GM18873 (cell line): ENCODE data around the gene CEP131.

Experiments used
- ATAC-seq: cut with Tn5 transposase; IDR thresholded peaks from one replicate; pipeline ENCODE4 v1.9.1; 2021; ENCODE audit warnings: mild to moderate bottlenecking, moderate library complexity, moderate number of reproducible peaks; ENCODE audit not compliant: unreplicated experiment, low FRiP score

CEP131 gene

GRCh38 chr17:81252326-81252986, 29.7 kb upstream of the CEP131 start:
- ATAC-seq: no peak

DNA sequence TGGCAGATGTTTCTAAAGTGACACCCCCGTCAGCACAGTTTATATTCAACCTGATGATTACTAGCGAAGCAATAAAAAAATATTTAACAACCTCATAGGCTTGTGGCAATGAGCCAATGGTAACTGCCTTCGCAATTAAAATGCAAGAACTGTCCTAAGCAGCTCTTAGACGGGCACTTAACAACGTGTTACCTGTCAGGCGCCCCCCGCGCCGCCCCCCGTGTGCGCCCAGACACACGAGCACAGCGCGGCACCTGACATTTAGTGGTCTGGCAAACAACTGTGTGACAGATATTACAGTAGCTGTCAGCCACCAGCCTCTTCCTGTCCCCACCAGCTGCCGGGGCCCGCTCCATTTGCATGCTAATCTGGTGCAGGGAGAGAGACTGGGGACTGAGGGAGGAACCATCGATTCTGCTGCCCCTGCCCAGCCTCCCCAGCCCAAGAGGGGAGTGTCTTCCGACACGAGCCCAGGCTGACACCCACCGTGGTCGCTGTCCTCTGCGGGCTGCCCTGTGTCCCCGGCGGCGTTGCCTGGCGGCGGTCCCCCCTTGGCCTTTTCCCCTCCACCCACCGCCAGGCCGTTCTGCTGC, 29.0 kb upstream of the CEP131 start:
- no peak for ATAC-seq

DNA sequence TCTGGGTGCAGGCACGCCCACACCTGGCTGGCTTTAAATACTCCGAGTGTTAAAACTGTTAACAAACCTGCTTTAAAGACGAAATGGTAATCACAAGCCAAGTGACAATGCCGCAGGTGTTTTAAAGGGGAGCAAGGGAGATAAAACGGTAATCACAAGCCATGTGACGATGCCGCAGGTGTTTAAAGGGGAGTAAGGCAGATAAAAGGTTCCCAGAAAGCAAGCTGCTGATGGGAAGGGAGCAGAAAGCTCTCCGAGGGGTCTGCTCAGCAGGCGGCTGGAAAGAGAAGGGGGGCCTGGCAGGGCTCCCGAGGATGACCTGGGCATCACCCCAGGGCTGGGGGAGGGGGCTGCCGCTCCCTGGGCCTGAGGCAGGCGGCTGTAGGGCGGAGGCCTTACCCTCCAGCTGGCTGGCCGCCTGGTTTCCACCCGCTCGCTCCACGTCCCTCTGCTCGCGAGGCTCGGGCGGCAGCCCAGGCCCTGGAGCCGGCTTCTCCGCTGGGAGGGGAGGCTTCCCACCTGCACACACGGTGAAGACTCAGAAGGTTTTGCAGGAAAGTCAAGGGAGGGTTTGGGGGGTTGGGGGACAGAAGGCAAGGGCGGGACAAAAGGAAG, 28.4 kb upstream of the CEP131 start:
- ATAC-seq: no peak

DNA sequence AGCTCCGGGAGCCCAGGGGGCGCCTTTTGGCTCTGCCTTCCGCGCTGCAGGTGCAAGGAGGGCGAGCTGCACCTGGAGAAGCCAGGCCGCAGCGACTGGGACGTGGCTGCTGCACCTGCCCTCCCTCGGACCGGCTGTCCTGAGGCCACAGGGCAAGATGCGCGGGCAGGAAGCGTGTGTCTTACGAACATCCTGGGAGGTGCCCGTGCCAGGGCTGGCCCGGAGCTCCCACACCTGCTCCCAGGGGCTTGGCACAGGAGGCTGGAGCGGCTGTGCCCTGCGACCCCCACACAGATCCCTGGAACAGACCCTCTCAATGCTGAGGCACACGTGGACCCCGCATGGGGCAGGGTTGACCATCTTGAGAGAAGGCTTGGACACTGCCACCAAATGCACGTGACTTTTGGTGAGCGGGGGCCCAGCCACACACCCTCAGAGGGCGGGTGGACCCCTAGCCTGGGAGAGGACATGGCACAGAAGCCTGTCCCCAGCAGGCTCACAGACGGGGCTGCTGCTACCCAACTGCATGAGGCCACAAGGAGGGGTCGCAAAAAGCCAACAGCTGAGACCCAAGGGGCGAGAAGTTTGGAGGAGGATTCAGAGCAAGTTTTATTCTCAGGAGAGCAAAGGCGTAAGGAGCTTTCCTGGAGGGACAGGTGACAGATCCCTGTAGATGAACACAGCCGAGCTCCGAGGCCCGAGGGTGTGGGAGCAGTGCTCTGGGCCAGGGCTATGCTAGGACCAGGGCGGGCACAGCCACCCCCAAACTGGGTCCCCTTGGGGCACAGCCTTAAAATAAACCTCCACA, 27.7 kb upstream of the CEP131 start:
- ATAC-seq: no peak

DNA sequence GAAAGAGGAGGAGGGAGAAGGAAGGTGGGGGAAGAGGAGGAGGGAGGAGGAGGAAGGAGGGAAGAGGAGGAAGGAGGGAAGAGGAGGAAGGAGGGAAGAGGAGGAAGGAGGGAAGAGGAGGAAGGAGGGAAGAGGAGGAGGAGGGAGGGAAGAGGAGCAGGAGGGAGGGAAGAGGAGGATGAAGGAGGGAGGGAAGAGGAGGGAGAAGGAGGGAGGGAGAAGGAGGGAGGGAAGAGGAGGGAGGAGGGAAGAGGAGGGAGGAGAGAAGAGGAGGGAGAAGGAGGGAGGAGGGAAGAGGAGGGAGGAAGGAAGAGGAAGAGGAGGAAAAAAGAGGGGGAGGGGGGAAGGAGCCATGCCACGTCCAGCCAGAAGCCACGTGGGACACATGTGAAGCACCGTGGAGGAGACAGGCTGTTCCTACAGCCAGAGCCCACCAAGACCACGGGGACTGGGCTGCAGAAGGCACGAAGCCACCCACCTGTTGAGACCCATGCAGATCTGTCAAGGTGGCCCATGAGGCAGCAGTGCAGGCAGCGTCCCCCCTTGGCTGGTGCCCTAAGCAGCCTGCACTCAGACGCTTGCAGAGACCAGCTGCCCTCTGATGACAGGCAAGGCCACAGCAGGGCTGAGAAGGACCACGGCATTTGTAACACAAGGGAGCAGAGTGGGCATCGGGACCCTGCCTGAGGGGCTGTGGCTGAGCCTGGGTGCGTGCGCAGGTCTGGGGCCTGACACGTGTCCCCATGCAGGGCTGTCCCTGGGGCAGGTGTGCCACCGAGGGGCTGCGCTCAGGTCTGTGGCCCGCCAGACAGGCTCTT, 26.7 kb upstream of the CEP131 start:
- ATAC-seq: no peak

GRCh38 chr17:81248649-81249048, 25.9 kb upstream of the CEP131 start:
- ATAC-seq: no peak

DNA sequence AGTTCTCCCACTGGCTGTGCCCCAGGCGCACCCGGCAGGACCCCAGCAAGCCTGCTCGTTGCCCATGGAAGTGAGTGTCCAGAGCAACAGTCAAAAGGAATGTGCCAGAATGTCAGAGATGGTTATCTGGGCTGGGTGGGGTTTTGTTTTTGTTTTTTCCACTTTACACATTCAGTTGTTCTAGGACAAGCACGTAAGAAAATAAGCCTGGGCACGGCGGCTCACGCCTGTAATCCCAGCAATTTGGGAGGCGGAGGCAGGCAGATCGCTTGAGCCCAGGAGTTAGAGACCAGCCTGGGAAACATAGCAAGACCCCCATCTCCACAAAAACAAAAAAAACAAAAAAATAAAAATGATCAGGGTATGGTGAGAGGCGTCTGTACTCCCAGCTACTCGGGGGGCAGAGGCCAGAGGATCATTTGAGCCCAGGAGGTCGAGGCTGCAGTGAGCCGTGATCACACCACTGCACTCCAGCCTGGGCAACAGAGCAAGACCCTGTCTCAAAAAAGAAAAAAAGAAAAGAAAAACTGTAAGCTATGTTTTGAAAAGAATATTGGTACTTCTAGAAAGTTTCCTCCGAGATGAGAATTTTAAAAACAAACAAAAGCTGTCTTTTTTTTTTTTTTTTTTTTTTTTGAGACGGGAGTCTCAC, 24.7 kb upstream of the CEP131 start:
- no peak for ATAC-seq

DNA sequence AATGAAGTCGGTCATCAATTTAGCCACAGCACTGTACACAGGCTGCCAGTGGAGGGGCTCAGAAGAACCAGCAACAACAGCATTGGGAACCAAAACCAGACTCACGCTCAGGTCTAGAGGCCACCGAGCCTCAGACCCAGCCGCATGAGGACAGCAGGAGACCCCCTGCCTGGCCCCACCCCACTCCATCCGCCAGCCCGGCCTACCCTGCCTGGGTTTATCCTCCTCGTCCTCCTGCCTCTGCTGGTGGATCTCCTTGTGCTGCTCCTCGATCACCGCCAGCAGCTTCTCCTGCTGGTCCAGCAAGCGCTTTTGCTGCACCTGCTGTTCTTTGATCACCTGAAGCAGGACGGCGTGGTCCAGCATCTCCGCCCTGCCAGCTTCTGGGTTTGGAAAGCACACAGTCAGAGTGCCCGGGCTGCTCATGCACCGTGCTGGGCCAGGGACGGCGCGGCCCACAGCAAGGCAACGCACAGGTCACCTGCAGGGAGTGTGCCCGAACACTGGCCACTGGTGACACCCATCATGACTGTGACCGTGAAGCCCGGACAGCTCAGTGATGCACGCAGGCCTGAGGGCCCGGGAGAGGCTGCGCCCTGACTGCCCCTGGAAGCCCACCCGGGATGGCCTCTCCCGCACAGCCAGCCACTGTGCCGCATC, 24.0 kb upstream of the CEP131 start:
- ATAC-seq: no peak

GRCh38 chr17:81246343-81246670, 23.5 kb upstream of the CEP131 start:
- no peak for ATAC-seq

GRCh38 chr17:81245665-81246342, 23.0 kb upstream of the CEP131 start:
- ATAC-seq: no peak

DNA sequence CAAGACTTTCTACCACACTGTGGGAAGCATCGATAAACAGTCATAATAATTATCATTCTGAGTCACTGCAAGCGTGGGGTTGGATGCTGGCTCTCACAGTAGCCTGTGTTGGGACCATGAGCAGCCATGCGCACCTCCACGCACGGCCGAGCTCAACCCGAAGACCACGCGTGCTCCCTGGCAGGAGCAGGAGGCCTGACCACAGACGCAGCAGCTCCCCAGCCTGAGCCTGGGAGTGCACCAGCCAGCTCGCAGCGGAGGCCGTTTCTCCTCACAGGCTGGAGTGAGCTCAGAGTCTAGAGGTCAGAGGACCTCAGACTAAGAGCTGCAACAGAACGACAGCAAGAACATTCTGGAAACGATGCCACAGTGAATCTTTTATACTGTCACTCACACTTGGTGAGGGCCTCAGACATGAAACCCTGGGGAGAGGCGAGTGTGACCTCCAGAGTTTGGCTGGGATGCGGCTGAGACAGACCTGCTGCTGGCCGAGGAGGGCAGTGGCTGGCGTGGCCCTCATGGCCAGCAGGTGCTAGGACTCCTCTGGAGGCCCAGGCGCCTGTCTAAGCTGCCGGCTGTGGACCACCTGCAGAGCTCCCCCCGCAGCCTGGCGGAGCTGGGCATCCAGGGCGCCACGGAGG, 22.4 kb upstream of the CEP131 start:
- no peak for ATAC-seq

GRCh38 chr17:81244358-81245023, 21.7 kb upstream of the CEP131 start:
- no peak for ATAC-seq

DNA sequence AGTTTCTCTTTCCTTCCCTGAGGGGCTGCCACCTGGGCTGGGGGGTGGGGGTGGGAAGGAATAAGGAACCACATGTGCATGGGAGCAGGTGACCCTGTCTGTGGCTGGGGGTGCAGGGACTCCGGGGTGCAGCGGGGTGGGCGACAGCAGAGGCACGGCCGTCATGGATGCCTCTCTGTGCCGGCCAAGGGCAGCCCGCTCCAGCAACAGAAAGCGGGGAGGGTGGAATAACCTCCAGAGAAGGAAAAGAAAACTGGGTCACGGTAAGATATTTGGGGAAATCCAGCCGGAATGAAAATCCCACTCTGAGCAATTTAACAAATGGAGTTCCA, 20.5 kb upstream of the CEP131 start:
- ATAC-seq: no peak

DNA sequence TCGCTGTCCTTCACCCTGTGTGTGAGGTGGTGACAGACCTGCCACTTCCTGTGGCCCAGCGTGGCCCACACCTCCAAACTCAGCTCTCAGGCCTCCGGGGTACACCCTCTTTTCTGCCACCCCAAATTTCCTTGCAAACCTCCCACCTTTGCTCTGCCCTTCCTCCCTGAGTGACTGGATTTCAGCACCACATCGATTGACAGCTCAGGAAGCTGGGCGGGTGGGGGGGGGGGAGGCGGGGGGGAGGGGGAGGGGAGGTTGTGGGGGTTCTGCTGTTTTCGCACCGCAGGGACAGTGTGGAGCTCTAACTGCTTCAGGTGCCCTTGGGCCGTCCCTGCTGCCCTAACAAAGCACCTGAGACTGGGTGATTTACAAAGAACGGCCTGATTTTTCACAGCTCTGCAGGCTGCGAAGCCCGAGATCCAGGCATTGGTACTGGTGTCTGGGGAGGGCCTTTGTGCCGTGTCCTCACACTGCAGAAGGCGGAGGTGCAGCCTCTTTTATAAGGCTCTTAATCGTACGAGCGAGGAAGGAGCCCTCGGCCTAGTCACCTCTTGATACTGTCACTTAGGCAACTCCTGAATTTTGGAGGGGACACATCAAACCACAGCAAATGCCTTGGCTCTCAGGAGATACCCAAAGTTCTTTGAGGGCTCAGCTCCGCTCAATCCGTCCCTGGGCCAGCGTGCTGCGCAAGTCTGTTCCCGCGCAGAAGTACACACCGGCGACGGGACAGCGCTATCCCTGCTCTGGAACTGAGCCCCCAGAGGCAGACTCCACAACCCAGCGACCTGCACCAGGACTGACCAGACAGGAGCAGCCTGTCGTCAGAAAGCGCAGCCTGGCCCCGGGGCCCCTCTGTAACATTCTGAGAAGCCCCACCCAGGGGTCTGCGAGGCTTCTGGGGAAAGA, 19.9 kb upstream of the CEP131 start:
- ATAC-seq: no peak

- ATAC-seq: no peak
Observed at GRCh38 chr17:81241648-81242420, 19.1 kb upstream of the CEP131 start.

DNA sequence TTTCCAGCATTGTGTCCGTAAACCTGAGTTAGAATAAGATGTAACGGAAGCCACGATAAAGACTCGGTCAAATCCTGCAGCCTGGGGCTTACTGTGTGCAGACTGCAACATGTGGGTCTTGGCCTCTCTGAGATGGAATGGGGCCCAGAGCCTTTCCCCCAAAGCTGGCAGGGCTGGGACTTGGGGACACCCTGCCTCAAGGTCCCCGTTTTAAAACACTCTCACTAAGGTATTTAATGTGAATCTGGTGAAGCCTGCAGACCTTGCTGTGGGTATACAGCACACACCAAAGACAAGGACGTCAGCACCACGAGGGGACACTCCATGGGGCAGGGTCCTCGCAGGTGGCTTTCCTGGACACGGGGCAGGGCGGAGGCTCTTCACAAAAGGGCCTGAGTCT, 18.4 kb upstream of the CEP131 start:
- ATAC-seq: no peak
